ENCODE measurements around the gene MS4A4E.
"Not testable (repeated sequence)": the region's sequence is repeated elsewhere in the genome, so short reads cannot be mapped to it uniquely, and the experiment has no call there.

The MS4A4E gene

GRCh38 chr11:60242740-60243239 is at the start of gene MS4A4E:
Gene MS4A4E, minus strand, starts transcription at chr11:60243137. Its CDS starts 13,082 bp downstream, at chr11:60230055.
- DNase-seq, result no peak

- DNase-seq, result no peak
Measured at GRCh38 chr11:60292145-60292544, 49.2 kb upstream of the MS4A4E start.

GRCh38 chr11:60288531-60288930 is 45.6 kb upstream of the MS4A4E start:
- DNase-seq, result no peak

GRCh38 chr11:60285411-60286126 is 42.6 kb upstream of the MS4A4E start:
- DNase-seq, result not testable (repeated sequence)

- DNase-seq, result no peak
Measured at GRCh38 chr11:60282286-60282685, 39.3 kb upstream of the MS4A4E start.

- no peak for DNase-seq
Measured at GRCh38 chr11:60281485-60281884, 38.5 kb upstream of the MS4A4E start.

GRCh38 chr11:60280412-60280811 is 37.5 kb upstream of the MS4A4E start, which contains the start of gene MS4A4A:
Gene MS4A4A, plus strand, starts transcription at chr11:60280666. Its CDS starts 10 bp downstream, at chr11:60280676.
- DNase-seq, result no peak

- no peak for DNase-seq
Measured at GRCh38 chr11:60274416-60274815, 31.5 kb upstream of the MS4A4E start.

GRCh38 chr11:60265373-60266214 is 22.7 kb upstream of the MS4A4E start:
- no peak for DNase-seq

GRCh38 chr11:60264644-60265043 is 21.7 kb upstream of the MS4A4E start:
- DNase-seq, result no peak

GRCh38 chr11:60263402-60263801 is 20.5 kb upstream of the MS4A4E start:
- DNase-seq, result no peak

GRCh38 chr11:60261014-60261413 is 18.1 kb upstream of the MS4A4E start:
- no peak for DNase-seq

- DNase-seq, result no peak
Measured at GRCh38 chr11:60257956-60258722, 15.2 kb upstream of the MS4A4E start.

GRCh38 chr11:60252213-60253108 is 9.5 kb upstream of the MS4A4E start:
- no peak for DNase-seq

GRCh38 chr11:60251485-60252212 is 8.7 kb upstream of the MS4A4E start:
- DNase-seq, result no peak

- DNase-seq, result no peak
Measured at GRCh38 chr11:60241786-60242185, 1.2 kb downstream of the MS4A4E start.

GRCh38 chr11:60240662-60241061 is 2.3 kb downstream of the MS4A4E start:
- no peak for DNase-seq

- no peak for DNase-seq
Measured at GRCh38 chr11:60235321-60235720, 7.6 kb downstream of the MS4A4E start.

GRCh38 chr11:60230681-60231080 is 12.3 kb downstream of the MS4A4E start:
- DNase-seq, result no peak

GRCh38 chr11:60222141-60222540 is 20.8 kb downstream of the MS4A4E start:
- no peak for DNase-seq

GRCh38 chr11:60221692-60222091 is 21.2 kb downstream of the MS4A4E start:
- no peak for DNase-seq

All from activated CD4-positive, alpha-beta T cell treated with anti-CD3 and anti-CD28 coated beads, Interleukin-2, amount 50 U/mL, for 48 hours (primary cell).